K562 (cell line): ENCODE results near the gene MAP1LC3B. TPM values are rescaled to one million over a fixed set of nuclear protein-coding genes. Genes with fewer than 3 reads are reported as not detected.

Experiments
- CHCHD3 ChIP-seq: fragments of 250-450 bp; sonication (Bioruptor Pico); IDR thresholded peaks from 2 replicates; pipeline ENCODE4 v2.1.2; 2022; ENCODE audit warnings: mild to moderate bottlenecking
- CTBP1 ChIP-seq: fragments of 450-650 bp; IDR thresholded peaks from 2 replicates; pipeline ENCODE4 v1.6.1; 2016; ENCODE audit warnings: borderline replicate concordance
- FOXM1 ChIP-seq, 2 experiments: fragments of 450-650 bp in 1 of 2; sonication (generic) in 1 of 2; formaldehyde crosslinking in 1 of 2; IDR thresholded peaks; 2 replicates each; pipeline versions ENCODE4 v1.6.1 to v1.9.0; 2017 to 2022; ENCODE audit warnings: low read depth in 2 of 2, mild to moderate bottlenecking in 2 of 2, missing genetic modification reagents in 1 of 2, moderate library complexity in 1 of 2
- JUN ChIP-seq, 2 experiments: sonication (generic) in 1 of 2; formaldehyde crosslinking in 1 of 2; IDR thresholded peaks; 2 replicates each; pipeline versions ENCODE4 v1.6.1 to v1.8.0; 2012 to 2022; ENCODE audit warnings: borderline replicate concordance in 2 of 2, mild to moderate bottlenecking in 2 of 2, improper control_type of control experiment in 1 of 2, low read depth in 1 of 2, low read length in 1 of 2, missing genetic modification reagents in 1 of 2
- MEF2D ChIP-seq: conservative IDR thresholded peaks from 2 replicates; pipeline ENCODE4 v1.6.1; 2016; ENCODE audit warnings: low read depth, missing genetic modification characterization, missing compliant biosample characterization
- RFX1 ChIP-seq: fragments of 450-650 bp; IDR thresholded peaks from 2 replicates; pipeline ENCODE4 v1.6.1; 2016; ENCODE audit warnings: mild to moderate bottlenecking, moderate library complexity
- SFPQ ChIP-seq: fragments of 200-400 bp; formaldehyde crosslinking; IDR thresholded peaks from 2 replicates; pipeline ENCODE4 v1.6.1; 2017; ENCODE audit warnings: mild to moderate bottlenecking, low read depth, low read length, moderate library complexity
- SMAD3 ChIP-seq: fragments of 450-650 bp; formaldehyde crosslinking; conservative IDR thresholded peaks from 2 replicates; pipeline ENCODE4 v1.4.0; 2020; ENCODE audit warnings: mild to moderate bottlenecking
- SREBF1 ChIP-seq: fragments of 150-350 bp; IDR thresholded peaks from 2 replicates; pipeline ENCODE4 v1.6.1; 2014; ENCODE audit warnings: antibody characterized with exemption, low read depth, low read length, borderline replicate concordance
- STAT6 ChIP-seq: sonication (generic); formaldehyde crosslinking; IDR thresholded peaks from 2 replicates; pipeline ENCODE4 v1.8.1; 2023; ENCODE audit warnings: mild to moderate bottlenecking, missing genetic modification reagents
- VEZF1 ChIP-seq: fragments of 200-800 bp; sonication (Bioruptor generic); IDR thresholded peaks from 2 replicates; pipeline ENCODE4 v1.6.1; 2017; ENCODE audit warnings: missing genetic modification characterization, missing compliant biosample characterization
- ZNF184 ChIP-seq: sonication (generic); formaldehyde crosslinking; IDR thresholded peaks from 2 replicates; pipeline ENCODE4 v1.5.0; 2020; ENCODE audit warnings: missing genetic modification reagents
- ZNF24 ChIP-seq: fragments of 450-650 bp; IDR thresholded peaks from 2 replicates; pipeline ENCODE4 v1.6.1; 2016
- ZNF609 ChIP-seq: sonication (generic); formaldehyde crosslinking; IDR thresholded peaks from 2 replicates; pipeline ENCODE4 v1.8.1; 2023; ENCODE audit warnings: missing genetic modification reagents, mild to moderate bottlenecking, borderline replicate concordance
- polyA plus RNA-seq, 8 experiments: library from polyadenylated mRNA; depleted of rRNA in 4 of 8; stranded (reverse) in 5 of 8; unstranded in 3 of 8; fragments of >200 nt; fragmentation: Nextera tagmentation in 2 of 8; fragmentation: Illumina TruSeq in 1 of 8; extraction: Ambion mirVana in 2 of 8; extraction: Trizol in 1 of 8; gene quantifications; 2 replicates each; pipeline versions ENCODE4 v1.2.1 to v1.2.3, GENCODE V29; 2011 to 2014; ENCODE audit warnings: inconsistent platforms in 1 of 8, missing spikeins in 1 of 8
- total RNA-seq, 7 experiments: library from RNA; depleted of rRNA in 6 of 7; stranded (reverse); fragments of >200 nt in 6 of 7; fragmentation: Illumina TruSeq in 2 of 7; extraction: Trizol in 2 of 7; gene quantifications; 2 replicates each; pipeline versions ENCODE4 v1.2.1 to v1.2.3, GENCODE V29; 2011 to 2021; ENCODE audit warnings: low replicate concordance in 1 of 7

MAP1LC3B gene
- total and polyA plus RNA-seq, 9 of the 15 experiments (the other 6 are each of a cell fraction or from before 2014, with no cell fraction given), result 16.0 to 81.5 (median 36.7) TPM

GRCh38 chr16:87391950-87392820 lies at the start of gene MAP1LC3B (continued):
- TF ChIP-seq SFPQ (no peak), VEZF1 (CRISPR knock-in tag) (peak; percentile 93), RFX1 (no peak), ZNF24 (0 out of 2 replicates have a peak, but pooled peaks have one; percentile 30), ZNF609 (peak; percentile 33; the same call in 1 of the 2 replicates), SMAD3 (CRISPR knock-in tag) (no peak), FOXM1 (IDR thresholded peaks at IDR 0.05; ENCODE audit: low read depth) (no peak), FOXM1 (CRISPR knock-in tag; IDR thresholded peaks at IDR 0.05; ENCODE audit: low read depth) (0 out of 2 replicates have a peak, but pooled peaks have one; percentile 49), CHCHD3 (CRISPR knock-in tag) (peak; percentile 69; the same call in 1 of the 2 replicates), STAT6 (CRISPR knock-in tag) (peak; percentile 73; the same call in 1 of the 2 replicates), SREBF1 (peak; percentile 94), MEF2D (tag) (no peak), CTBP1 (peak; percentile 74; the same call in 1 of the 2 replicates), ZNF184 (CRISPR knock-in tag) (no peak), JUN (IDR thresholded peaks at IDR 0.05; ENCODE audit: borderline replicate concordance, low read depth, low read length) (peak; percentile 55), JUN (CRISPR knock-in tag; IDR thresholded peaks at IDR 0.05; ENCODE audit: borderline replicate concordance) (no peak)
